CD14-positive monocyte (primary cell): ENCODE measurements around the gene DZIP1L. TPM values are rescaled to one million over a fixed set of nuclear protein-coding genes. Genes with fewer than 3 reads are reported as not detected.
A peak's percentile ranks its signal among the peaks of the same experiment; 100 is the strongest.

Experiments
- DNase-seq, 3 donors: peaks; one replicate each; pipeline ENCODE4 v3.0.0-alpha.2; 2011 to 2022
- H2AFZ ChIP-seq: 2 replicates; pipeline ENCODE4 v1.6.0; 2012; ENCODE audit warnings: mild to moderate bottlenecking, low read depth, low read length, inconsistent platforms; ENCODE audit not compliant: insufficient read depth, poor library complexity, severe bottlenecking
- H3K27ac ChIP-seq, 2 donors: 1 replicate in 1 of 2; 2 replicates in 1 of 2; pipeline ENCODE4 v1.5.1; 2012 to 2013; ENCODE audit warnings: low read length in 2 of 2, control low read depth in 1 of 2, inconsistent platforms in 1 of 2, low read depth in 1 of 2, mild to moderate bottlenecking in 1 of 2
- H3K27me3 ChIP-seq, 2 donors: one replicate each; pipeline versions ENCODE4 v1.6.0 to v1.6.1; 2011 to 2013; ENCODE audit warnings: low read length in 2 of 2; ENCODE audit not compliant: control insufficient read depth in 2 of 2, insufficient read depth in 2 of 2
- H3K36me3 ChIP-seq, 2 donors: replicated peaks in 1 of 2; 1 replicate in 1 of 2; 2 replicates in 1 of 2; pipeline versions ENCODE4 v1.5.1 to v1.6.1; 2012 to 2013; ENCODE audit warnings: low read length in 2 of 2, control low read depth in 1 of 2, inconsistent platforms in 1 of 2, mild to moderate bottlenecking in 1 of 2; ENCODE audit not compliant: insufficient read depth in 2 of 2, control insufficient read depth in 1 of 2
- H3K4me1 ChIP-seq, 2 donors: 1 replicate in 1 of 2; 2 replicates in 1 of 2; pipeline versions ENCODE4 v1.5.1 to v1.6.1; 2012 to 2013; ENCODE audit warnings: low read length in 2 of 2, control low read depth in 1 of 2, inconsistent platforms in 1 of 2, mild to moderate bottlenecking in 1 of 2, moderate library complexity in 1 of 2; ENCODE audit not compliant: insufficient read depth in 2 of 2, control insufficient read depth in 1 of 2
- H3K4me2 ChIP-seq: replicated peaks from 2 replicates; pipeline ENCODE3; 2012; ENCODE audit warnings: low read length, moderate library complexity, mild to moderate bottlenecking; ENCODE audit not compliant: poor library complexity, severe bottlenecking; ENCODE audit errors: extremely low read depth
- H3K4me3 ChIP-seq, 3 experiments: fragments of 200-600 bp in 1 of 3; sonication (generic) in 1 of 3; replicated peaks in 1 of 3; 1 replicate in 2 of 3; 2 replicates in 1 of 3; pipeline ENCODE4 v1.5.1; 2011 to 2013; ENCODE audit warnings: low read length in 3 of 3, mild to moderate bottlenecking in 3 of 3, control low read depth in 2 of 3, low read depth in 2 of 3, inconsistent platforms in 1 of 3, moderate library complexity in 1 of 3
- H3K79me2 ChIP-seq: 2 replicates; pipeline ENCODE4 v1.6.0; 2012; ENCODE audit warnings: mild to moderate bottlenecking, control low read depth, inconsistent platforms, low read length, moderate library complexity; ENCODE audit not compliant: insufficient read depth
- H3K9ac ChIP-seq: 2 replicates; pipeline ENCODE4 v1.6.0; 2017; ENCODE audit warnings: low read length, mild to moderate bottlenecking; ENCODE audit not compliant: insufficient read depth, poor library complexity, severe bottlenecking
- H3K9me3 ChIP-seq, 2 donors: replicated peaks in 1 of 2; 1 replicate in 1 of 2; 2 replicates in 1 of 2; pipeline versions ENCODE4 v1.5.1 to v1.6.1; 2012 to 2013; ENCODE audit warnings: low read length in 2 of 2, control low read depth in 1 of 2; ENCODE audit not compliant: control insufficient read depth in 1 of 2, insufficient read depth in 1 of 2
- H4K20me1 ChIP-seq: 2 replicates; pipeline ENCODE4 v1.6.0; 2012; ENCODE audit warnings: mild to moderate bottlenecking, low read length, control low read depth, moderate library complexity; ENCODE audit not compliant: insufficient read depth
- H3K27ac Mint-ChIP-seq, 7 donors: one replicate each; pipeline ENCODE4 v1.8.0; 2020; ENCODE audit warnings: mild to moderate bottlenecking in 7 of 7, mixed read lengths in 7 of 7, moderate library complexity in 6 of 7, inconsistent platforms in 2 of 7
- H3K27me3 Mint-ChIP-seq, 3 donors: one replicate each; pipeline ENCODE4 v1.8.0; 2021 to 2022; ENCODE audit warnings: low read depth in 3 of 3, mild to moderate bottlenecking in 3 of 3, mixed read lengths in 3 of 3, moderate library complexity in 3 of 3, inconsistent platforms in 1 of 3
- H3K36me3 Mint-ChIP-seq, 2 donors: one replicate each; pipeline ENCODE4 v1.8.0; 2020; ENCODE audit warnings: mixed read lengths in 2 of 2, inconsistent platforms in 1 of 2, mild to moderate bottlenecking in 1 of 2
- H3K4me1 Mint-ChIP-seq: one replicate; pipeline ENCODE4 v1.8.0; 2020; ENCODE audit warnings: mild to moderate bottlenecking, mixed read lengths
- H3K4me3 Mint-ChIP-seq, 2 donors: one replicate each; pipeline ENCODE4 v1.8.0; 2020; ENCODE audit warnings: mild to moderate bottlenecking in 2 of 2, mixed read lengths in 2 of 2, moderate library complexity in 1 of 2
- H3K9me3 Mint-ChIP-seq, 7 donors: one replicate each; pipeline ENCODE4 v1.8.0; 2020 to 2022; ENCODE audit warnings: mixed read lengths in 7 of 7, mild to moderate bottlenecking in 6 of 7, moderate library complexity in 6 of 7, inconsistent platforms in 2 of 7
- CTCF ChIP-seq: fragments of 200-600 bp; IDR thresholded peaks from one replicate; pipeline ENCODE4 v1.8.0; 2022; ENCODE audit warnings: antibody characterized with exemption, mild to moderate bottlenecking
- WGBS: methylation state at CpG from one replicate; pipeline ENCODE4 v1.1.5; 2013; ENCODE audit warnings: missing lambda C conversion rate; ENCODE audit not compliant: insufficient coverage; 5-methylcytosine and 5-hydroxymethylcytosine counted together
- intact Hi-C, 2 donors: fragments of 100-400 bp; cut with micrococcal nuclease; formaldehyde crosslinking; loops; one replicate each; pipeline versions ENCODE4 v1.15.0 to v1.15.1; 2023
- polyA plus RNA-seq, 3 donors: library from polyadenylated mRNA; depleted of rRNA in 1 of 3; unstranded in 2 of 3; stranded (reverse) in 1 of 3; fragments of 300-500 nt in 2 of 3; fragments of >200 nt in 1 of 3; fragmentation: Illumina TruSeq in 2 of 3; gene quantifications; 1 replicate in 2 of 3; 2 replicates in 1 of 3; pipeline ENCODE4 v1.2.3, GENCODE V29; 2012 to 2021

DZIP1L gene
- polyA plus RNA-seq, 3 donors, result 0.50 to 1.8 (median 0.52) TPM

GRCh38 chr3:138140940-138141339 is 25.5 kb upstream of the DZIP1L start:
- TF ChIP-seq CTCF, result no peak
- Mint-ChIP-seq H3K27ac (no peak overlapping the region), H3K9me3 (no peaks in the 10 kb centered on the region), H3K4me1 (peaks cover 48% of the 10 kb centered on the region), H3K4me3 (no peak overlapping the region), H3K36me3 (no peaks in the 10 kb centered on the region), H3K27me3 (peaks cover 0 to 2% (median 0%) of the 10 kb centered on the region in 3 donors)
- Histone ChIP-seq H3K4me3 (no peak overlapping the region), H3K4me1 (peaks cover 44% of the 10 kb centered on the region in 2 donors), H3K9ac (no peak overlapping the region), H3K4me2 (no peak overlapping the region), H3K9me3 (no peaks in the 10 kb centered on the region), H3K79me2 (no peaks in the 10 kb centered on the region), H3K27me3 (no peaks in the 10 kb centered on the region), H4K20me1 (no peaks in the 10 kb centered on the region), H3K27ac (no peak overlapping the region), H3K36me3 (no peaks in the 10 kb centered on the region), H2AFZ (no peak overlapping the region)
- intact Hi-C loops, result no loop called here
- no peak for DNase-seq

GRCh38 chr3:138139691-138140090 is 24.3 kb upstream of the DZIP1L start:
- peak overlapping the region in 6 of 7 donors; percentile 8 to 90 (median 76) for H3K27ac Mint-ChIP-seq
- no peaks in the 10 kb centered on the region for H3K9me3 Mint-ChIP-seq
- no peaks in the 10 kb centered on the region for H3K36me3 Mint-ChIP-seq

More at GRCh38 chr3:138139691-138140090, 24.3 kb upstream of the DZIP1L start:
- Histone ChIP-seq H3K4me3 (no peak overlapping the region), H4K20me1 (no peaks in the 10 kb centered on the region), H3K27ac (peak overlapping the region in 1 of 2 donors; percentile 80), H3K4me2 (no peak overlapping the region), H3K4me1 (peaks cover 56 to 57% of the 10 kb centered on the region in 2 donors), H3K9ac (no peak overlapping the region), H3K27me3 (no peaks in the 10 kb centered on the region), H3K9me3 (no peaks in the 10 kb centered on the region), H3K79me2 (no peaks in the 10 kb centered on the region), H3K36me3 (no peaks in the 10 kb centered on the region), H2AFZ (no peak overlapping the region)
- Mint-ChIP-seq H3K4me3 (no peak overlapping the region), H3K4me1 (peaks cover 60% of the 10 kb centered on the region), H3K27me3 (peaks cover 0 to 2% (median 0%) of the 10 kb centered on the region in 3 donors)
- DNase-seq, result peak in 1 of 3 donors; percentile 18
- TF ChIP-seq CTCF, result no peak
- WGBS, result no CpG with 5 or more reads among the region's 2 CpGs
- intact Hi-C loops, result loop anchor here in 1 of 2 donors (10.0 kb wide), 1 partner anchor 85 kb away; no protein-coding TSS in a partner anchor
